Gastroesophageal sphincter (tissue), 4 donors: ENCODE measurements around the gene NUBPL. TPM values are rescaled to one million over a fixed set of nuclear protein-coding genes. Genes with fewer than 3 reads are reported as not detected.

Source experiments
- ATAC-seq: fragments of 150-250 bp; one replicate; pipeline ENCODE4 v1.9.1; 2016; ENCODE audit warnings: mild to moderate bottlenecking, moderate library complexity
- H3K27ac ChIP-seq, 4 donors: fragments of 200-600 bp; sonication (generic) in 3 of 4; 1 replicate in 3 of 4; 2 replicates in 1 of 4; pipeline ENCODE4 v1.5.1; 2016 to 2019
- H3K27me3 ChIP-seq: fragments of 200-600 bp; sonication (generic); one replicate; pipeline ENCODE4 v1.5.1; 2019
- H3K36me3 ChIP-seq, 2 donors: fragments of 200-600 bp; sonication (generic); one replicate each; pipeline ENCODE4 v1.5.1; 2019; ENCODE audit warnings: control low read depth in 1 of 2
- H3K4me1 ChIP-seq, 3 donors: fragments of 200-600 bp; sonication (generic); 1 replicate in 2 of 3; 2 replicates in 1 of 3; pipeline ENCODE4 v1.5.1; 2016 to 2019; ENCODE audit warnings: control low read depth in 2 of 3
- H3K4me3 ChIP-seq, 2 donors: fragments of 200-600 bp; sonication (generic); one replicate each; pipeline ENCODE4 v1.5.1; 2019; ENCODE audit warnings: mild to moderate bottlenecking in 1 of 2, moderate library complexity in 1 of 2
- H3K9me3 ChIP-seq, 3 donors: fragments of 200-600 bp; sonication (generic); one replicate each; pipeline ENCODE4 v1.5.1; 2017 to 2019; ENCODE audit warnings: control low read depth in 2 of 3
- CTCF ChIP-seq, 4 experiments: fragments of 200-600 bp in 2 of 4; fragments of 450-650 bp in 2 of 4; sonication (generic) in 1 of 4; IDR thresholded peaks; one replicate each; pipeline ENCODE4 v1.5.1; 2017 to 2019; ENCODE audit warnings: antibody characterized with exemption in 4 of 4, mild to moderate bottlenecking in 2 of 4, moderate library complexity in 2 of 4
- EP300 ChIP-seq: sonication (generic); formaldehyde crosslinking; IDR thresholded peaks from one replicate; pipeline ENCODE4 v1.6.1; 2017; ENCODE audit warnings: antibody characterized with exemption, mild to moderate bottlenecking
- POLR2A ChIP-seq, 2 donors: fragments of 450-650 bp; IDR thresholded peaks; one replicate each; pipeline ENCODE4 v1.6.1; 2017; ENCODE audit warnings: antibody characterized with exemption in 2 of 2, mild to moderate bottlenecking in 2 of 2, moderate library complexity in 1 of 2
- POLR2AphosphoS5 ChIP-seq: sonication (generic); formaldehyde crosslinking; IDR thresholded peaks from one replicate; pipeline ENCODE4 v1.6.1; 2017; ENCODE audit warnings: antibody characterized with exemption
- WGBS, 2 donors: methylation state at CpG; one replicate each; pipeline ENCODE4 v1.1.5; 2018; ENCODE audit warnings: low coverage in 1 of 2; 5-methylcytosine and 5-hydroxymethylcytosine counted together
- total RNA-seq, 4 donors: library from RNA; depleted of rRNA; stranded (reverse); fragments of >200 nt; gene quantifications; one replicate each; pipeline ENCODE4 v1.1.0, GENCODE V29; 2016

The NUBPL gene
- total RNA-seq, 4 donors from 2014 or later = 8.1 to 24.3 (median 14.5) TPM

DNA sequence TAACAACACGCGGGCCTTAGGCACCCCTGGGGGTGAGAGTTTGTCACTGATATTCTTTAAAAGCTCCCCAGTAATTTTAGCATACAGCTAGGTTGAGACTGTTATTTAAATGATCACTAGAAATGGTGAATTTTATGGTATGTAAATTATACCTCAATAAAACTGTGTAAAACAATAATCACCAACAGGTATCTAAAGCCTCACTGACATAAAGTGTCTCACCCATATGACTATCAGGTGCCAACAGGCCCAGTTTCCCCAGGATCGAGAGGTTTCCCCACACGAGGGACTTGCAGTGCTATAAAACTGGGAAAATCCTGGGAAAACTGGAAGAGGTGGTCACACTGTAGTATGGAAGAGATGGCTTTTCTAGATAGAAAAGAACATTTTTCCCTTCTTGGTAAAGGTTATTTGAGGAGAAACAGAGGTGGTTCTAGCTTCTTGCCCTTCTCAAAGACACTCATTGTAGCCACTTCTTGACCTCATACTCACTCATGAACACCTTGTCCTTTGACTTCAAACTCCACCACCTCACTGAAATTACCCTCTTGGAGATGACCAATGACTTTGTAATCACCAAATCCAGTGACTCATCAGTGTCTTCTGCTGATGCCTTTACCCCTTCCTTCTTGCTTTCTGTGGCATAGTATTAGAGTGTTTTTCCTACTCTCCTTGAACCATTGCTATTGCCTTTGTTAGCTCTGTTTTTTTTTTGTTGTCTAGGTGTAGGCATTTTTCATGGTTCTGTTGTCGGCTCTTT is 24.8 kb upstream of the NUBPL start:
- Histone ChIP-seq H3K4me1 (no peaks in the 10 kb centered on the region), H3K27ac (no peak overlapping the region), H3K4me3 (no peak overlapping the region), H3K36me3 (no peaks in the 10 kb centered on the region), H3K9me3 (no peaks in the 10 kb centered on the region), H3K27me3 (no peaks in the 10 kb centered on the region)
- no peak for TF ChIP-seq CTCF (IDR thresholded peaks at IDR 0.05)
- no peak for TF ChIP-seq POLR2AphosphoS5
- no peak for TF ChIP-seq POLR2A (IDR thresholded peaks at IDR 0.05)
- no peak for TF ChIP-seq EP300
- WGBS, 2 donors = 92% methylated on average over 1 to 5 of the region's 5 CpGs
- no peak for ATAC-seq

- WGBS, 2 donors = 91 to 100% methylated on average over 1 of the region's 1 CpG
- Histone ChIP-seq H3K27ac (no peak overlapping the region), H3K36me3 (no peaks in the 10 kb centered on the region), H3K9me3 (no peaks in the 10 kb centered on the region), H3K4me1 (no peaks in the 10 kb centered on the region), H3K4me3 (no peak overlapping the region), H3K27me3 (no peaks in the 10 kb centered on the region)
- TF ChIP-seq POLR2AphosphoS5 (no peak), CTCF (IDR thresholded peaks at IDR 0.05) (no peak), POLR2A (IDR thresholded peaks at IDR 0.05) (no peak), EP300 (no peak)
- no peak for ATAC-seq
These were observed 19.5 kb upstream of the NUBPL start for GRCh38 chr14:31541702-31542101.

- H3K27ac ChIP-seq = no peak overlapping the region
- H3K4me3 ChIP-seq = no peak overlapping the region
- no peak for ATAC-seq
- no peaks in the 10 kb centered on the region for H3K9me3 ChIP-seq
- H3K4me1 ChIP-seq = no peaks in the 10 kb centered on the region
- H3K27me3 ChIP-seq = no peaks in the 10 kb centered on the region
- WGBS, 2 donors = 50 to 58% methylated on average over 2 to 5 of the region's 5 CpGs
- no peaks in the 10 kb centered on the region for H3K36me3 ChIP-seq
- TF ChIP-seq POLR2A (IDR thresholded peaks at IDR 0.05) (no peak), POLR2AphosphoS5 (no peak), EP300 (no peak), CTCF (IDR thresholded peaks at IDR 0.05) (no peak)
These were observed 17.0 kb upstream of the NUBPL start for GRCh38 chr14:31543969-31544799.

GRCh38 chr14:31544816-31545215 is 16.4 kb upstream of the NUBPL start:
- H3K36me3 ChIP-seq = no peaks in the 10 kb centered on the region
- H3K4me3 ChIP-seq = no peak overlapping the region
- H3K4me1 ChIP-seq = no peaks in the 10 kb centered on the region
- H3K27ac ChIP-seq = no peak overlapping the region
- no peak for ATAC-seq
- H3K9me3 ChIP-seq = no peaks in the 10 kb centered on the region
- H3K27me3 ChIP-seq = no peaks in the 10 kb centered on the region
- 85 to 93% methylated on average over 3 of the region's 3 CpGs for WGBS, 2 donors
- TF ChIP-seq EP300 = no peak
- no peak for TF ChIP-seq CTCF (IDR thresholded peaks at IDR 0.05)
- no peak for TF ChIP-seq POLR2AphosphoS5
